K562 (cell line): ENCODE results near the gene SPATA2L. TPM values are rescaled to one million over a fixed set of nuclear protein-coding genes. Genes with fewer than 3 reads are reported as not detected.

Source experiments
- CCNT2 ChIP-seq: IDR thresholded peaks from 2 replicates; pipeline ENCODE4 v1.6.1; 2011; ENCODE audit warnings: borderline replicate concordance, low read depth, mild to moderate bottlenecking, moderate library complexity, mixed read lengths, low read length; ENCODE audit not compliant: insufficient read length; ENCODE audit errors: extremely low read depth
- CREB1 ChIP-seq, 2 experiments: sonication (generic) in 1 of 2; formaldehyde crosslinking in 1 of 2; IDR thresholded peaks; 2 replicates each; pipeline versions ENCODE4 v1.6.1 to v1.8.0; 2012 to 2022; ENCODE audit warnings: inconsistent platforms in 1 of 2, mild to moderate bottlenecking in 1 of 2, missing genetic modification reagents in 1 of 2, moderate library complexity in 1 of 2
- ESRRA ChIP-seq: fragments of 450-650 bp; IDR thresholded peaks from 2 replicates; pipeline ENCODE4 v1.6.1; 2014; ENCODE audit warnings: low read depth, mild to moderate bottlenecking, moderate library complexity, borderline replicate concordance
- JUN ChIP-seq, 2 experiments: sonication (generic) in 1 of 2; formaldehyde crosslinking in 1 of 2; IDR thresholded peaks; 2 replicates each; pipeline versions ENCODE4 v1.6.1 to v1.8.0; 2012 to 2022; ENCODE audit warnings: borderline replicate concordance in 2 of 2, mild to moderate bottlenecking in 2 of 2, improper control_type of control experiment in 1 of 2, low read depth in 1 of 2, low read length in 1 of 2, missing genetic modification reagents in 1 of 2
- JUND ChIP-seq, 2 experiments: IDR thresholded peaks; 2 replicates in 1 of 2; 3 replicates in 1 of 2; pipeline ENCODE4 v1.6.1; 2011; ENCODE audit warnings: borderline replicate concordance in 2 of 2, low read depth in 2 of 2, low read length in 2 of 2, improper control_type of control experiment in 1 of 2, missing biosample characterization in 1 of 2, missing genetic modification characterization in 1 of 2, missing genetic modification reagents in 1 of 2
- MTA3 ChIP-seq: fragments of 450-650 bp; formaldehyde crosslinking; IDR thresholded peaks from 2 replicates; pipeline ENCODE4 v1.6.1; 2017; ENCODE audit warnings: mild to moderate bottlenecking, borderline replicate concordance
- NONO ChIP-seq, 2 experiments: fragments of 200-400 bp in 1 of 2; fragments of 450-650 bp in 1 of 2; formaldehyde crosslinking in 1 of 2; IDR thresholded peaks; 2 replicates each; pipeline ENCODE4 v1.6.1; 2017; ENCODE audit warnings: low read depth in 2 of 2, mild to moderate bottlenecking in 2 of 2, moderate library complexity in 2 of 2, low read length in 1 of 2
- NR3C1 ChIP-seq: sonication (generic); formaldehyde crosslinking; IDR thresholded peaks from 2 replicates; pipeline ENCODE4 v1.8.1; 2022; ENCODE audit warnings: missing genetic modification reagents
- RB1 ChIP-seq: fragments of 450-650 bp; IDR thresholded peaks from 2 replicates; pipeline ENCODE4 v1.6.1; 2017; ENCODE audit warnings: low read depth, mild to moderate bottlenecking
- SIN3B ChIP-seq: fragments of 450-650 bp; IDR thresholded peaks from 2 replicates; pipeline ENCODE4 v1.6.1; 2017; ENCODE audit warnings: low read depth, mild to moderate bottlenecking, moderate library complexity
- TBL1XR1 ChIP-seq, 2 experiments: IDR thresholded peaks; 2 replicates each; pipeline ENCODE4 v1.6.1; 2012; ENCODE audit warnings: improper control_type of control experiment in 2 of 2, low read length in 2 of 2, mild to moderate bottlenecking in 1 of 2
- TCFL5 ChIP-seq: fragments of 250-450 bp; sonication (Bioruptor Pico); conservative IDR thresholded peaks from 2 replicates; pipeline ENCODE4 v1.6.1; 2021; ENCODE audit warnings: mild to moderate bottlenecking, moderate library complexity, matching md5 sums
- TRIM24 ChIP-seq, 2 experiments: fragments of 450-650 bp; IDR thresholded peaks; 2 replicates each; pipeline ENCODE4 v1.6.1; 2016
- ZBTB11 ChIP-seq, 3 experiments: fragments of 200-800 bp in 1 of 3; fragments of 250-450 bp in 1 of 3; fragments of 450-650 bp in 1 of 3; sonication (Bioruptor Pico) in 1 of 3; sonication (Bioruptor generic) in 1 of 3; formaldehyde crosslinking in 1 of 3; IDR thresholded peaks; 2 replicates each; pipeline versions ENCODE4 v1.6.1 to v1.8.0; 2016 to 2022; ENCODE audit warnings: mild to moderate bottlenecking in 2 of 3, missing genetic modification characterization in 2 of 3, missing compliant biosample characterization in 1 of 3, moderate library complexity in 1 of 3
- ZBTB12 ChIP-seq: fragments of 250-450 bp; sonication (Bioruptor Pico); IDR thresholded peaks from 2 replicates; pipeline ENCODE4 v1.4.0; 2020
- ZC3H11A ChIP-seq: IDR thresholded peaks from 2 replicates; pipeline ENCODE4 v1.6.1; 2012; ENCODE audit warnings: low read depth, low read length, improper control_type of control experiment
- ZFP91 ChIP-seq: sonication (generic); formaldehyde crosslinking; IDR thresholded peaks from 2 replicates; pipeline ENCODE4 v1.8.0; 2022; ENCODE audit warnings: mild to moderate bottlenecking, missing genetic modification reagents
- ZNF263 ChIP-seq: sonication (generic); formaldehyde crosslinking; IDR thresholded peaks from 2 replicates; pipeline ENCODE4 v1.8.0; 2022; ENCODE audit warnings: mild to moderate bottlenecking, missing genetic modification reagents, borderline replicate concordance
- polyA plus RNA-seq, 8 experiments: library from polyadenylated mRNA; depleted of rRNA in 4 of 8; stranded (reverse) in 5 of 8; unstranded in 3 of 8; fragments of >200 nt; fragmentation: Nextera tagmentation in 2 of 8; fragmentation: Illumina TruSeq in 1 of 8; extraction: Ambion mirVana in 2 of 8; extraction: Trizol in 1 of 8; gene quantifications; 2 replicates each; pipeline versions ENCODE4 v1.2.1 to v1.2.3, GENCODE V29; 2011 to 2014; ENCODE audit warnings: inconsistent platforms in 1 of 8, missing spikeins in 1 of 8
- total RNA-seq, 7 experiments: library from RNA; depleted of rRNA in 6 of 7; stranded (reverse); fragments of >200 nt in 6 of 7; fragmentation: Illumina TruSeq in 2 of 7; extraction: Trizol in 2 of 7; gene quantifications; 2 replicates each; pipeline versions ENCODE4 v1.2.1 to v1.2.3, GENCODE V29; 2011 to 2021; ENCODE audit warnings: low replicate concordance in 1 of 7

SPATA2L gene
- total and polyA plus RNA-seq, 9 of the 15 experiments (the other 6 are each of a cell fraction or from before 2014, with no cell fraction given), result 0.13 to 19.2 (median 4.8) TPM; not detected in 1

- TF ChIP-seq NONO (IDR thresholded peaks at IDR 0.05; ENCODE audit: low read depth in 2 of 2, low read length in 1 of 2), result peak; percentile 50 to 88
- TF ChIP-seq RB1, result peak; percentile 95
- peak; percentile 24; the same call in 1 of the 2 replicates for TF ChIP-seq JUN (IDR thresholded peaks at IDR 0.05; ENCODE audit: borderline replicate concordance, low read depth, low read length)
- no peak for TF ChIP-seq JUN (CRISPR knock-in tag; IDR thresholded peaks at IDR 0.05; ENCODE audit: borderline replicate concordance)
- TF ChIP-seq ZBTB12 (CRISPR knock-in tag), result peak; percentile 72; the same call in 1 of the 2 replicates
- peak; percentile 48; the same call in 1 of the 2 replicates for TF ChIP-seq CREB1 (IDR thresholded peaks at IDR 0.05)
- peak; percentile 67 for TF ChIP-seq CREB1 (CRISPR knock-in tag; IDR thresholded peaks at IDR 0.05)
- TF ChIP-seq NR3C1 (CRISPR knock-in tag), result peak; percentile 77; the same call in 1 of the 2 replicates
- TF ChIP-seq CCNT2, result peak; percentile 88
- peak; percentile 93 for TF ChIP-seq MTA3
- TF ChIP-seq ZNF263 (CRISPR knock-in tag), result 0 out of 2 replicates have a peak, but pooled peaks have one; percentile 18
- peak; percentile 81 for TF ChIP-seq ESRRA
- peak; percentile 91; the same call in 1 of the 2 replicates for TF ChIP-seq ZC3H11A
- TF ChIP-seq TRIM24 (IDR thresholded peaks at IDR 0.05), result peak in 1 of 2 experiments; percentile 94; a peak in 2 of 4 replicates
- TF ChIP-seq TBL1XR1 (IDR thresholded peaks at IDR 0.05; ENCODE audit: low read length in 2 of 2), result peak in 1 of 2 experiments; percentile 16; a peak in 1 of 4 replicates
- TF ChIP-seq SIN3B, result peak; percentile 94
- TF ChIP-seq ZFP91 (CRISPR knock-in tag), result no peak
- no peak for TF ChIP-seq TCFL5
- peak; percentile 98 to 100 (median 100) for TF ChIP-seq ZBTB11 (CRISPR knock-in tag; IDR thresholded peaks at IDR 0.05)
- TF ChIP-seq JUND (IDR thresholded peaks at IDR 0.05; ENCODE audit: borderline replicate concordance, low read depth, low read length), result peak; percentile 30; the same call in 1 of the 2 replicates
- TF ChIP-seq JUND (tag; IDR thresholded peaks at IDR 0.05; ENCODE audit: borderline replicate concordance, low read depth, low read length), result no peak; the same call in 2 of the 3 replicates
Observed at GRCh38 chr16:89720813-89721545, 19.5 kb upstream of the SPATA2L start, which contains the start of the genes VPS9D1 and ZNF276 (continued).
